IMR-90 (cell line): ENCODE data around the gene CTSL. TPM values are rescaled to one million over a fixed set of nuclear protein-coding genes. Genes with fewer than 3 reads are reported as not detected.
"Not testable (repeated sequence)": the region's sequence is repeated elsewhere in the genome, so short reads cannot be mapped to it uniquely, and the experiment has no call there.

Experiments
- ATAC-seq: fragments of 200-7000 bp; cut with Tn5 transposase; 2 replicates; pipeline ENCODE4 v1.9.1; 2020; ENCODE audit warnings: low read depth, mild to moderate bottlenecking, moderate library complexity
- BruUV-seq: library from RNA; stranded (reverse); fragments of 400-500 nt; replicated peaks from 2 replicates; lab custom pipeline; 2021; lab: Mats Ljungman, UMichigan
- CTCF ChIA-PET: fragments of 300-600 bp; formaldehyde crosslinking; extraction: SDS; loops from one replicate; lab custom pipeline; 2021; ENCODE audit warnings: antibody characterized with exemption; lab: Yijun Ruan, JAX
- POLR2A ChIA-PET: fragments of 300-600 bp; sonication (Branson Sonifier 250); formaldehyde crosslinking; loops from one replicate; lab custom pipeline; 2022; ENCODE audit warnings: antibody characterized with exemption; ENCODE audit not compliant: unreplicated experiment; lab: Charles Lee
- DNase-seq: peaks from one replicate; pipeline ENCODE4 v3.0.0; 2013
- H2AFZ ChIP-seq: replicated peaks from 2 replicates; pipeline ENCODE3; 2013; ENCODE audit warnings: low read length, mild to moderate bottlenecking; ENCODE audit not compliant: poor library complexity
- H2AK5ac ChIP-seq: 2 replicates; pipeline ENCODE4 v1.6.1; 2013; ENCODE audit warnings: low read depth, low read length, inconsistent platforms
- H2AK9ac ChIP-seq: replicated peaks from 2 replicates; pipeline ENCODE3; 2013; ENCODE audit warnings: mild to moderate bottlenecking, low read depth, low read length, moderate library complexity; ENCODE audit not compliant: poor library complexity
- H2BK120ac ChIP-seq: 2 replicates; pipeline ENCODE4 v1.6.1; 2013; ENCODE audit warnings: low read depth, low read length, inconsistent platforms
- H2BK15ac ChIP-seq: 3 replicates; pipeline ENCODE4 v1.6.1; 2013; ENCODE audit warnings: low read depth, low read length, inconsistent platforms
- H2BK20ac ChIP-seq: 2 replicates; pipeline ENCODE4 v1.6.1; 2013; ENCODE audit warnings: low read depth, mild to moderate bottlenecking, inconsistent platforms, low read length, moderate library complexity
- H2BK5ac ChIP-seq: 2 replicates; pipeline ENCODE4 v1.6.1; 2013; ENCODE audit warnings: mild to moderate bottlenecking, low read depth, low read length, inconsistent platforms; ENCODE audit not compliant: poor library complexity, severe bottlenecking
- H3K14ac ChIP-seq: replicated peaks from 2 replicates; pipeline ENCODE4 v1.6.1; 2013; ENCODE audit warnings: low read depth, low read length, inconsistent platforms
- H3K18ac ChIP-seq: 2 replicates; pipeline ENCODE4 v1.6.1; 2013; ENCODE audit warnings: low read depth, low read length, control low read depth
- H3K23ac ChIP-seq: 2 replicates; pipeline ENCODE4 v1.6.1; 2013; ENCODE audit warnings: low read depth, low read length, inconsistent platforms
- H3K27ac ChIP-seq: 2 replicates; pipeline ENCODE4 v1.5.1; 2013; ENCODE audit warnings: mild to moderate bottlenecking, control low read depth, low read length; ENCODE audit not compliant: insufficient read depth
- H3K27me3 ChIP-seq: 2 replicates; pipeline ENCODE4 v1.6.1; 2013; ENCODE audit warnings: low read length; ENCODE audit not compliant: control insufficient read depth, insufficient read depth
- H3K36me3 ChIP-seq: 2 replicates; pipeline ENCODE4 v1.6.1; 2013; ENCODE audit warnings: low read length, mixed read lengths; ENCODE audit not compliant: control insufficient read depth, insufficient read depth
- H3K4ac ChIP-seq: 2 replicates; pipeline ENCODE4 v1.6.1; 2013; ENCODE audit warnings: low read depth, low read length, inconsistent platforms
- H3K4me1 ChIP-seq: 2 replicates; pipeline ENCODE4 v1.6.1; 2013; ENCODE audit warnings: low read length, mixed read lengths; ENCODE audit not compliant: control insufficient read depth, insufficient read depth
- H3K4me2 ChIP-seq: 2 replicates; pipeline ENCODE4 v1.6.1; 2013; ENCODE audit warnings: low read depth, mild to moderate bottlenecking, control low read depth, low read length, moderate library complexity
- H3K4me3 ChIP-seq: 2 replicates; pipeline ENCODE4 v1.5.1; 2013; ENCODE audit warnings: low read depth, mild to moderate bottlenecking, control low read depth, low read length, moderate library complexity; ENCODE audit not compliant: insufficient read depth
- H3K56ac ChIP-seq: 2 replicates; pipeline ENCODE4 v1.6.1; 2013; ENCODE audit warnings: low read length, inconsistent platforms; ENCODE audit not compliant: insufficient read depth; ENCODE audit errors: extremely low read depth
- H3K79me1 ChIP-seq, 2 experiments: 2 replicates each; pipeline ENCODE4 v1.6.1; 2013; ENCODE audit warnings: low read length in 2 of 2, inconsistent platforms in 1 of 2, low read depth in 1 of 2
- H3K9ac ChIP-seq: 2 replicates; pipeline ENCODE4 v1.6.1; 2013; ENCODE audit warnings: low read depth, low read length, control low read depth
- H3K9me1 ChIP-seq: 2 replicates; pipeline ENCODE4 v1.6.1; 2013; ENCODE audit warnings: low read length, inconsistent platforms; ENCODE audit not compliant: insufficient read depth
- H3K9me3 ChIP-seq: 2 replicates; pipeline ENCODE4 v1.6.1; 2013; ENCODE audit warnings: low read length; ENCODE audit not compliant: control insufficient read depth, insufficient read depth
- H4K20me1 ChIP-seq: 2 replicates; pipeline ENCODE4 v1.6.1; 2013; ENCODE audit warnings: low read length, inconsistent platforms; ENCODE audit not compliant: insufficient read depth
- H4K5ac ChIP-seq: 2 replicates; pipeline ENCODE4 v1.6.1; 2013; ENCODE audit warnings: mild to moderate bottlenecking, low read depth, low read length, control low read depth
- H4K8ac ChIP-seq, 2 experiments: 2 replicates each; pipeline ENCODE4 v1.6.1; 2013; ENCODE audit warnings: low read depth in 2 of 2, low read length in 2 of 2, control low read depth in 1 of 2, inconsistent platforms in 1 of 2
- H4K91ac ChIP-seq: 2 replicates; pipeline ENCODE4 v1.6.1; 2013; ENCODE audit warnings: low read depth, low read length, inconsistent platforms; ENCODE audit not compliant: insufficient read depth
- dilution Hi-C: fragments of 300-500 bp; cut with HindIII; formaldehyde crosslinking; loops from one replicate; pipeline ENCODE4 v1.14.3; 2018; ENCODE audit warnings: low sequenced_read_pairs; ENCODE audit not compliant: unreplicated experiment
- in situ Hi-C: fragments of 300-500 bp; cut with MboI; formaldehyde crosslinking; loops from 3 replicates; pipeline ENCODE4 v1.14.3; 2019; ENCODE audit warnings: low sequenced_read_pairs, inconsistent platforms, mixed read lengths
- intact Hi-C: fragments of 100-400 bp; cut with micrococcal nuclease; formaldehyde crosslinking; loops from 2 replicates; pipeline ENCODE4 v1.10.0; 2022
- polyA plus RNA-seq, 3 experiments: library from polyadenylated mRNA; depleted of rRNA; stranded (reverse); fragments of >200 nt; gene quantifications; 2 replicates each; pipeline ENCODE4 v1.2.3, GENCODE V29; 2012; ENCODE audit warnings: low replicate concordance in 1 of 3
- total RNA-seq: library from RNA; depleted of rRNA; stranded (reverse); fragments of >200 nt; gene quantifications from 2 replicates; pipeline ENCODE4 v1.2.3, GENCODE V29; 2012

CTSL gene
- total and polyA plus RNA-seq, 2 of the 4 experiments (the other 2 are of a cell fraction) = 57.0 to 112 TPM

DNA sequence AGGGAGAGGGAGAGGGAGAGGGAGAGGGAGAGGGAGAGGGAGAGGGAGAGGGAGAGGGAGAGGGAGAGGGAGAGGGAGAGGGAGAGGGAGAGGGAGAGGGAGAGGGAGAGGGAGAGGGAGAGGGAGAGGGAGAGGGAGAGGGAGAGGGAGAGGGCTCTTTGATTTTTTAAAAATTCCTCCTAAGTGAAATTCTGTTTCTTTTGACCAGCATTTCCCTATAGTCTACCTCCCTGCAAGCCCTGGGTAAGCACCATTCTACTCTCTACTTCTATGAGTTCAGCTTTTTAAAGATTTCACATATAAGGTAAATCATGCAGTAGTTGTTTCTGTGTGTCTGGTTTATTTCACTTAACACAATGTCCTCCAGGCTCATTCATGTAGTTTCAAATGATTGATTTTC, 34.1 kb downstream of the CTSL start:
- H2BK120ac ChIP-seq, H3K27ac ChIP-seq, H2BK5ac ChIP-seq, POLR2A ChIA-PET, H3K79me1 ChIP-seq, H3K56ac ChIP-seq, H3K18ac ChIP-seq, H3K9ac ChIP-seq, CTCF ChIA-PET, H2AFZ ChIP-seq, H2AK9ac ChIP-seq, H3K23ac ChIP-seq, H3K9me1 ChIP-seq, H3K4me1 ChIP-seq, H3K14ac ChIP-seq, H4K5ac ChIP-seq, H4K8ac ChIP-seq, H4K91ac ChIP-seq, in situ Hi-C loops, dilution Hi-C loops, ATAC-seq, H2BK15ac ChIP-seq, H3K9me3 ChIP-seq, H3K4me2 ChIP-seq, DNase-seq, intact Hi-C loops, H4K20me1 ChIP-seq, BruUV-seq, H3K4ac ChIP-seq, H3K36me3 ChIP-seq, H3K4me3 ChIP-seq, H2BK20ac ChIP-seq, H2AK5ac ChIP-seq: not testable (repeated sequence)
- peaks cover 11% of the 10 kb centered on the region for H3K27me3 ChIP-seq
